GM20431 (cell line): ENCODE results near the gene MOCS3.

Source experiments
- in situ Hi-C: fragments of 300-500 bp; cut with MseI, MboI; formaldehyde crosslinking; loops from one replicate; pipeline ENCODE4 v1.15.0; 2020; ENCODE audit warnings: low sequenced_read_pairs; ENCODE audit not compliant: unreplicated experiment

MOCS3 gene

DNA sequence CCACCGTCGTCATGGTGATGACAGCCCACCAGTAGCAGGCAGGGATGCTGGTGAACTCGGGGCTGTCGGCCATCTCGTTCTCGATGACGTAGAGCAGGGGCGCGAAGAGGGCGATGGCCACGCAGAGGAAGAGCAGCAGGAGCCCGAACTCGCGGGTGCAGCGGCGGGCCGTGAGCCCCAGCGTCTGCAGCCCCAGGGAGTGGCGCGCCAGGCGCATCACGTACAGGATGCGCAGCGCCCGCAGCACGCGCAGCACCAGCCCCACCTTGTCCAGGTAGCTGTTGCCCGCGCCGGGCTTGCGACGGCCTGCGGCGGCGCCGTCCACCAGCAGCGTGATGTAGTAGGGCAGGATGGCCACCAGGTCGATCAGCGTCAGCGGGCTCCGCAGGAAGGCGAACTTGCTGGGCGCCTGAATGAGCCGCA lies 45.7 kb downstream of the MOCS3 start:
- in situ Hi-C loops, result no loop called here

DNA sequence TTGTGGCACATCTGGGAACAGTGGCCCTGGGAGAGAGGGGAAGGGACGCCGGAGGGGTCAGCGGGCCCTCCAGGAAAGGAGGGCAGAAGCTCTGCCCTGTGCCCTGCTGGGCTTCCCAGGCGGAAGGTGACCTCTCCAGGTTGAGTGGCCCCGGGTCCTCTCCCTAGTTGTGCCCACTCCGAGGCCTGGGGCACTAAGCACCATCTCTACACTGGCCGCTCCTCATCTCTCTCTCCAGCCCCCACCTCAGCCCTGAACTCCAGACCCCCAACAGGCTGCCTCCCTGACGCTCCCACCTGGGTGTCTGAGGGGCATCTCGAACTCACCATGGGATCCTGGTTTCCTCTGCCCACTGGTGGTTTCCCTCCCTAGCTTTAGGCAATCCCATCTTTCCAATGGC lies 46.2 kb downstream of the MOCS3 start:
- in situ Hi-C loops, result no loop called here

- in situ Hi-C loops, result no loop called here
These were observed 46.6 kb downstream of the MOCS3 start for GRCh38 chr20:51005214-51005613.

DNA sequence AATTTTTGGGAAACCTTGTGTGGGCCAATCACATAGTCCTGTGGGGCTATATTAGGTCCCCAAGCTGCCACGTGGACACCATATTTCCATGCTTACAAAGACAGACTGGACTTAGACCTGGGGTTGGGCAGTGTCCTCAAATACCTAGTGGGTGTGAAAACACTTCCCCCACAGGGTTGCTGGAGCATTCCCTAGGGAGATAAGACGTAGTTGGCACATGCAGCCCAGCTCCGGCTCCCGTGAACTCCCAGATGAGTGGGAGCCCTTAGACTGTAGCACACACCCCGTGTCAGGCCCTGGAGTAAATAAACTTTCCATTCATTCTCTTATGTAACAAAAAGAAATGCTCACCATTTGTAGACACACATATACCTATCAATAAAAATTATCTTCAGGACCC lies 50.1 kb downstream of the MOCS3 start:
- in situ Hi-C loops, result no loop called here

DNA sequence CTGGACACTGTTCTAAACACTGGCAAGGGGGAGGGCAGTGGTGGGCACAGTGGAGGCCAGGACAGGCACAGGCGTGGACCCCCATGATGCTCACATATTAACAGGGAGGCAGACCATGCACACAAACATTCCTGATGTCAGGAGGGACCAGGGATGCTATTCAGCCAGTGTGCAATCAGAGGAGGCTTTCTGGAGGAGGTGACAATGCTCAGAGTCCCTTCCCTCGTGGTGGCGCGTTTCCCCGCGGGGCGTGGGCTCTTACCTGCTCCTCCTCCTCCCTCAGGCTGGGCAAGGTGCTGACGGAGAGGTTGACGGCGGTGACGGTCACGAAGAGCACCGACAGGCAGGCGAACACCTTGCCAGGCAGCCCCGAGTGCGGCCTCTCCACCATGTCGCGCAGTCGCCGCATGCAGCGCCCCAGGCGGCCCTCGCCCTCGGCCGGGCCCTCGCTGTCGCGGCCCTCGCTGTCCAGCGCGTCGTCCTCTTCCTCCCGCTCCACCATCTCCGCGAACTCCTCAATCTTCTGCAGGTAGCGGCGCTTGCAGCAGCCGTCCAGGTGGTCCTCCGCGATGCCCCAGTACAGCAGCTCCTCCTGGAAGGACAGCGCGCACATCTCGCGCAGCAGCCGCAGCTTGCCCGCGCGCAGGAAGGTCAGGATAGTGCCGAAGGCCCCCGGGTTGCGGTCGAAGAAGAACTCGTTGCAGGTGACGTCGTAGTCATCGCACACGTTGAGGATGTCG lies 50.9 kb downstream of the MOCS3 start:
- in situ Hi-C loops, result no loop called here

DNA sequence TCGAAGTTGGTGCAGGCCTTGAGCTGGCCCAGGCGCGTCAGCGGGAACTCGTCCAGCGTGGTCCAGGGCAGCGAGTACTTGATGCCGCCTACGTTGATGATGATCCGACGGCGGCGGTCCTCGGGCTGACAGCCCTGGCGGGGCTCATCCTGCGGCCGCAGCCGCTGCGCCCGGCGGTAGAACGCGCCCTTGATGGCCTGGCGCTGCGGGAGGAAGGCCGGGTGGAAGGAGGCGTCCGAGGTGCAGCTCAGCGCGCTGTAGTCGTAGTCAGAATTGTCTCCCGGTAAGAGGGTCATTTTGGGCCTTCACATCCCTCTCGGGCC lies 51.4 kb downstream of the MOCS3 start:
- in situ Hi-C loops, result no loop called here

- in situ Hi-C loops, result no loop called here
These were observed 52.3 kb downstream of the MOCS3 start for GRCh38 chr20:51010932-51011331.

DNA sequence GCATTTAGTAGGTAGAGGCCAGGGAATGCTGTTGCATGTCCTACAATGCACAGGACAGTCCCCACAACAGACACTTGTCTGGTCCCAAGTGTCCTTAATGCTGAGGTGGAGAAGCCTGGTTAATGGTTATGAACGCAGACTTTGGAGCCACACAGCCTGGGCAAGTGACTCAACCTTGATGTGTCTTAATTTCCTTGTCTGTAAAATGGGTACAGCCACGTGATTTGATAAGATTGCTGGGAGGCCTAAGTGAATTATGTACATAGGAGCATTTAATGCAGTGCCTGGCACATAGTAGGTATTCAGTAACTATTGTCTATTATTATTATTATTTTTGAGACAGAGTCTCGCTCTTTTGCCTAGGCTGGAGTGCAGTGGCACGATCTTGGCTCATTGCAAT lies 52.9 kb downstream of the MOCS3 start:
- in situ Hi-C loops, result no loop called here

DNA sequence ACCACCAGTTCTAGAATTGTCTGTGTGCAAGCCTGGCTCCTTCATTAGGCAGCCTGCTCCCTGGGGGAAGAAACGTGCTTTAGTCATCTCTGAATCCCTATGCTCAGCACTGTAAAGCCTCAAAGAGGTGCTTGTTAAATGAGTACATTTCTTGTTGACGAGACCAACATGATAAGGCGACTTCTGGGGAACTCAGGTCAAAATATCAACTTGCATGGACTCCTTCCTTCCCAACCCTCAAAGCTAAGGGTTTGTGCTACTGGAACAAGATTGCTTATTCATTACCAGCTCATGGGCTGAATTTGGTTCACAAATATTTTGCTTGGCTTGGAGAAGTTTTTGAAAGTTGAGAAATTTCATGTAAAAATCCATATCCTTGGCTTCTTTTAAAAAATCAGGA lies 53.7 kb downstream of the MOCS3 start:
- in situ Hi-C loops, result no loop called here
